ENCODE data around the gene GOLGA6B. TPM values are rescaled to one million over a fixed set of nuclear protein-coding genes. Genes with fewer than 3 reads are reported as not detected.
"Not testable (repeated sequence)": the region's sequence is repeated elsewhere in the genome, so short reads cannot be mapped to it uniquely, and the experiment has no call there.

GOLGA6B gene
- total and polyA plus RNA-seq, 5 experiments from 2014 or later, result not detected

GRCh38 chr15:72676838-72677237, 22.3 kb downstream of the GOLGA6B start:
- no peaks in the 10 kb centered on the region for H3K36me3 Mint-ChIP-seq
- H3K27me3 Mint-ChIP-seq, result peaks cover 6 to 29% (median 23%) of the 10 kb centered on the region in 5 donors
- H3K4me1 Mint-ChIP-seq, result no peaks in the 10 kb centered on the region
- no peaks in the 10 kb centered on the region for H3K9me3 Mint-ChIP-seq
- POLR2A ChIA-PET, result no interaction called here
- no peak for ATAC-seq
- no peak overlapping the region for H3K27ac Mint-ChIP-seq
- no peak overlapping the region for H3K4me3 Mint-ChIP-seq
- DNase-seq, result no peak

GRCh38 chr15:72680931-72681330, 26.4 kb downstream of the GOLGA6B start:
- DNase-seq (no peak), ATAC-seq (no peak)
- H3K4me1 Mint-ChIP-seq, result peaks cover 5 to 7% (median 6%) of the 10 kb centered on the region in 4 donors
- H3K4me3 Mint-ChIP-seq, result no peak overlapping the region
- H3K27me3 Mint-ChIP-seq, result peaks cover 6 to 29% (median 14%) of the 10 kb centered on the region in 5 donors
- H3K9me3 Mint-ChIP-seq, result no peaks in the 10 kb centered on the region
- H3K27ac Mint-ChIP-seq, result no peak overlapping the region
- H3K36me3 Mint-ChIP-seq, result no peaks in the 10 kb centered on the region
- POLR2A ChIA-PET, result interaction anchor here (0.6 kb wide), 1 partner anchor 149 kb away, joined by 3 read pairs; no protein-coding TSS in a partner anchor

GRCh38 chr15:72682772-72683171, 28.3 kb downstream of the GOLGA6B start:
- Mint-ChIP-seq H3K4me3 (no peak overlapping the region), H3K9me3 (no peaks in the 10 kb centered on the region), H3K27ac (peak overlapping the region in 3 of 10 donors; percentile 6 to 36 (median 19)), H3K27me3 (peaks cover 2 to 15% (median 7%) of the 10 kb centered on the region in 5 donors), H3K36me3 (no peaks in the 10 kb centered on the region), H3K4me1 (peaks cover 10 to 17% (median 14%) of the 10 kb centered on the region in 4 donors)
- ATAC-seq (no peak), DNase-seq (no peak)
- POLR2A ChIA-PET, result interaction anchor here (0.6 kb wide), 1 partner anchor 101 kb away, joined by 3 read pairs; the partner anchor contains the start of gene ADPGK

GRCh38 chr15:72685301-72685924, 30.9 kb downstream of the GOLGA6B start:
- Mint-ChIP-seq H3K4me3 (peak overlapping the region; percentile 91 to 98 (median 96)), H3K9me3 (no peaks in the 10 kb centered on the region), H3K36me3 (no peaks in the 10 kb centered on the region), H3K27me3 (no peaks in the 10 kb centered on the region), H3K27ac (peak overlapping the region; percentile 94 to 99 (median 96)), H3K4me1 (peaks cover 10 to 25% (median 16%) of the 10 kb centered on the region in 4 donors)
- no peak for ATAC-seq
- DNase-seq, result no peak
- POLR2A ChIA-PET, result interaction anchor here (0.6 to 2.8 kb wide), 5 partner anchors 10 to 310 kb away, joined by 3 to 10 read pairs (median 5); partner anchors contain the start of gene HEXA

- POLR2A ChIA-PET, result interaction anchor here (0.9 to 2.8 kb wide), 5 partner anchors 11 to 311 kb away, joined by 3 to 10 read pairs (median 5); partner anchors contain the start of gene HEXA
- Mint-ChIP-seq H3K4me1 (peaks cover 10 to 27% (median 16%) of the 10 kb centered on the region in 4 donors), H3K36me3 (no peaks in the 10 kb centered on the region), H3K4me3 (peak within 1 kb of the TSS; percentile 91 to 98 (median 96)), H3K9me3 (no peaks in the 10 kb centered on the region), H3K27me3 (no peaks in the 10 kb centered on the region), H3K27ac (peak within 1 kb of the TSS; percentile 94 to 99 (median 96))
- ATAC-seq (peak; percentile 94 to 95), DNase-seq (peak; percentile 67 to 91 (median 84))
These were observed 31.7 kb downstream of the GOLGA6B start, which contains the start of the genes BBS4 and HIGD2B for GRCh38 chr15:72685925-72686794. TSS of gene BBS4 (plus strand) at chr15:72686207. CDS start at chr15:72686228, 21 bp downstream. TSS of gene HIGD2B (minus strand) at chr15:72686182. CDS start at chr15:72676374, 9,808 bp downstream.

GRCh38 chr15:72688697-72689096, 34.2 kb downstream of the GOLGA6B start:
- POLR2A ChIA-PET, result interaction anchor here (0.8 kb wide), 1 partner anchor 95 kb away, joined by 3 read pairs; the partner anchor contains the start of gene ADPGK
- H3K4me1 Mint-ChIP-seq, result peaks cover 10 to 30% (median 19%) of the 10 kb centered on the region in 4 donors
- ATAC-seq, result no peak
- no peaks in the 10 kb centered on the region for H3K27me3 Mint-ChIP-seq
- peaks cover 0 to 3% (median 0%) of the 10 kb centered on the region in 3 donors for H3K36me3 Mint-ChIP-seq
- H3K4me3 Mint-ChIP-seq, result no peak overlapping the region
- DNase-seq, result no peak
- peak overlapping the region in 1 of 10 donors; percentile 24 for H3K27ac Mint-ChIP-seq
- H3K9me3 Mint-ChIP-seq, result no peaks in the 10 kb centered on the region

GRCh38 chr15:72690938-72691337, 36.4 kb downstream of the GOLGA6B start:
- no peaks in the 10 kb centered on the region for H3K27me3 Mint-ChIP-seq
- DNase-seq (no peak), ATAC-seq (no peak)
- H3K4me3 Mint-ChIP-seq, result no peak overlapping the region
- peaks cover 8 to 27% (median 17%) of the 10 kb centered on the region in 4 donors for H3K4me1 Mint-ChIP-seq
- no peak overlapping the region for H3K27ac Mint-ChIP-seq
- peaks cover 0 to 9% (median 5%) of the 10 kb centered on the region in 3 donors for H3K36me3 Mint-ChIP-seq
- no peaks in the 10 kb centered on the region for H3K9me3 Mint-ChIP-seq
- POLR2A ChIA-PET, result interaction anchor here (0.6 kb wide), 1 partner anchor 88 kb away, joined by 4 read pairs; no protein-coding TSS in a partner anchor

- DNase-seq (no peak), ATAC-seq (no peak)
- Mint-ChIP-seq H3K4me3 (no peak overlapping the region), H3K4me1 (peaks cover 5 to 19% (median 6%) of the 10 kb centered on the region in 4 donors), H3K9me3 (no peaks in the 10 kb centered on the region), H3K27ac (peak overlapping the region in 3 of 10 donors; percentile 49 to 76 (median 69)), H3K36me3 (peaks cover 0 to 14% (median 8%) of the 10 kb centered on the region in 3 donors), H3K27me3 (no peaks in the 10 kb centered on the region)
- POLR2A ChIA-PET, result no interaction called here
These were observed 44.4 kb downstream of the GOLGA6B start for GRCh38 chr15:72698938-72699337.

GRCh38 chr15:72700076-72700475, 45.6 kb downstream of the GOLGA6B start:
- no peaks in the 10 kb centered on the region for H3K27me3 Mint-ChIP-seq
- peaks cover 0 to 14% (median 8%) of the 10 kb centered on the region in 3 donors for H3K36me3 Mint-ChIP-seq
- no peak overlapping the region for H3K4me3 Mint-ChIP-seq
- peaks cover 2 to 15% (median 6%) of the 10 kb centered on the region in 4 donors for H3K4me1 Mint-ChIP-seq
- POLR2A ChIA-PET, result no interaction called here
- H3K9me3 Mint-ChIP-seq, result no peaks in the 10 kb centered on the region
- H3K27ac Mint-ChIP-seq, result no peak overlapping the region
- no peak for DNase-seq
- no peak for ATAC-seq

GRCh38 chr15:72706266-72706665, 51.8 kb downstream of the GOLGA6B start:
- H3K36me3 Mint-ChIP-seq, result peaks cover 0 to 21% (median 9%) of the 10 kb centered on the region in 3 donors
- H3K27me3 Mint-ChIP-seq, result no peaks in the 10 kb centered on the region
- peaks cover 3 to 6% (median 6%) of the 10 kb centered on the region in 4 donors for H3K4me1 Mint-ChIP-seq
- no peak for DNase-seq
- ATAC-seq, result no peak
- no peaks in the 10 kb centered on the region for H3K9me3 Mint-ChIP-seq
- POLR2A ChIA-PET, result no interaction called here
- H3K27ac Mint-ChIP-seq, result no peak overlapping the region
- H3K4me3 Mint-ChIP-seq, result no peak overlapping the region

GRCh38 chr15:72708551-72709303, 54.2 kb downstream of the GOLGA6B start:
- ATAC-seq, POLR2A ChIA-PET, H3K4me1 Mint-ChIP-seq, H3K4me3 Mint-ChIP-seq, H3K9me3 Mint-ChIP-seq, DNase-seq, H3K27me3 Mint-ChIP-seq: not testable (repeated sequence)
- Mint-ChIP-seq H3K36me3 (peaks cover 0 to 40% (median 18%) of the 10 kb centered on the region in 3 donors), H3K27ac (peak overlapping the region in 1 of 10 donors; percentile 42)

All from naive thymus-derived CD8-positive, alpha-beta T cell (primary cell).